ENCODE results near the gene CEMP1. TPM values are rescaled to one million over a fixed set of nuclear protein-coding genes. Genes with fewer than 3 reads are reported as not detected.
"Not testable (repeated sequence)": the region's sequence is repeated elsewhere in the genome, so short reads cannot be mapped to it uniquely, and the experiment has no call there.

CEMP1 gene, protein sequence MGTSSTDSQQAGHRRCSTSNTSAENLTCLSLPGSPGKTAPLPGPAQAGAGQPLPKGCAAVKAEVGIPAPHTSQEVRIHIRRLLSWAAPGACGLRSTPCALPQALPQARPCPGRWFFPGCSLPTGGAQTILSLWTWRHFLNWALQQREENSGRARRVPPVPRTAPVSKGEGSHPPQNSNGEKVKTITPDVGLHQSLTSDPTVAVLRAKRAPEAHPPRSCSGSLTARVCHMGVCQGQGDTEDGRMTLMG
- under 1 TPM; 0.45 to 0.97 (median 0.66) TPM for polyA plus RNA-seq

DNA sequence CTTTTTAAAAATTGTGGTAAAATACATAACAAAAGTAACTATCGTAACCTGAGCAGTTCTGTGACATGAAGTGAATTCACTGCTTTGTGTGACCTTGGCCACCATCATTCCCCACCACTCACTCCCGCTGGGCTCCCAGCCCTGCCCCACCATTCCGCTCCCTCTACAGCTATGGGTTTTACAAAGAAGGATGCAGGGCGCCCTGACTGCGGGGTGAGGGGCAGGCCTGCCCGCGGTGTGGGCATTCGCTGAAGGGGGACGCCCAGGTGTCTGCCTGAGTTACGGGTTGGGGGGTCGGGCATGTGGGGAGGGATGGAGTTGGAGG lies at the start of gene CEMP1:
CEMP1 (minus strand) TSS at position 38 of the 325 bp plus-strand sequence. CDS start 335 bp downstream, outside the sequence.
- peak within 1 kb of the TSS; percentile 93 for H3K27ac ChIP-seq (ENCODE audit: low read depth, low read length)
- 12 to 14% (median 12%) methylated on average over 11 of the region's 11 CpGs for WGBS, 3 donors

DNA sequence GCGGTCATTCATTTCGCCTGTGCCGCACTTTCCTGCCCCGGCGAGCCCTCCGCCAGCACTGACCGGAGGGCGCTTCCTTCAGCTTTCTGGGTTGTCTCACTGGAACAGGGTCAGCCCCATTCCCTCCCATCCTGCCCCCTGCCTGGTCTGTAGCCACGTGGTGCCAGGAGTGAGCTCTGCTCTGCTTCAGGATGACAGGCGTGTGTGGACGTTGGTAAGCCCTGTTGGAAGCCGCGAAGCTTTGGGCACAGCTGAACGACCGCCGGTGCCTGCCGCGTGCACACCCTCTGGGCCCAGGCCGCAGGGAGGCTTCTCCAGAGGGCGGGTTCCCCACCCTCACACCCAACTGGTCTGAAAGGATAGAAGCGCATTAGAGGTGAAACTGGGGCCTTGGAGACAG lies 49.6 kb upstream of the CEMP1 start:
- no CpG with 5 or more reads among the region's 21 CpGs for WGBS, 3 donors

DNA sequence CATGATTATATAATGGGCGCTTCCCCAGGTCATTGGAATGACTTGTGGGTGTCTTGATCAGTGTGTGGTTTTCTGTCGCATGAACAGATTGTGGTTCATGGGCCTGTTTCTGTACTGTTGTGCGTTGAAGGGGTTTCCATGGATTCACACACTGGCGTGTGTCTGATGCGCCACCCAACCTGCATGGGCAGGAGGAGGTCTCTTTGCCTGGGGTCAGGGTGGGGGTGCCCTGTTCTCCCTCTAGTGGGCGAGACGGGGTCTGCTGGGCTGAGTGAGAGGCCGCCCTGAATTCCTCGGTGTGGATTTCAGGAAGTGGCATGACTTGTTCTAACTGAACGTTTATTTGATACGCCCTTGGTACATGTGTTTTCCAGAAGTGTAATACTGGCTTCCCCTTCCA lies 48.9 kb upstream of the CEMP1 start:
- WGBS, 3 donors: 43 to 91% (median 43%) methylated on average over 3 to 6 of the region's 11 CpGs
- not testable (repeated sequence) for H3K27ac ChIP-seq (ENCODE audit: low read depth, low read length)

More for the DNA sequence above, 49.6 kb upstream of the CEMP1 start:
- H3K27ac ChIP-seq (ENCODE audit: low read depth, low read length): not testable (repeated sequence)

DNA sequence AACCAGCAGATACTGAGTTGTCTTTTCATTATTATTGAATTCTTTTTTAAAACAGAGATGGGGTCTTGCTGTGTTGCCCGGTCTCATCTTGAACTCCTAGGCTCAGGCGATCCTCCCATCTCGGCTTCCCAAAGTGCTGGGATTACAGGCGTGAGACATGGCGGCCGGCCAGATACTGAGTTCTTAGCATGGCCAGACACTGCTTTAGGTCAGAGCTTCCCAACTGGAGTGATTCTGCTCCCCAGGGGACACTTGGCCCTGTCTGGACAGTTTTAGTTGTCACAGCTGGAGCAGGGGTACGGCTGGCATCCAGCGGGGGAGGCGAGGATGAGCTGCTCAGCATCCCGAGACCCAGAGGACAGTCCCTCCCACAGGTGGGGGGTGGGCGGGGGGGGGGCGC lies 47.7 kb upstream of the CEMP1 start:
- 76 to 78% methylated on average over 3 of the region's 12 CpGs; no CpG with 5 or more reads in 1 of the 3 donors for WGBS, 3 donors
- H3K27ac ChIP-seq (ENCODE audit: low read depth, low read length): not testable (repeated sequence)

DNA sequence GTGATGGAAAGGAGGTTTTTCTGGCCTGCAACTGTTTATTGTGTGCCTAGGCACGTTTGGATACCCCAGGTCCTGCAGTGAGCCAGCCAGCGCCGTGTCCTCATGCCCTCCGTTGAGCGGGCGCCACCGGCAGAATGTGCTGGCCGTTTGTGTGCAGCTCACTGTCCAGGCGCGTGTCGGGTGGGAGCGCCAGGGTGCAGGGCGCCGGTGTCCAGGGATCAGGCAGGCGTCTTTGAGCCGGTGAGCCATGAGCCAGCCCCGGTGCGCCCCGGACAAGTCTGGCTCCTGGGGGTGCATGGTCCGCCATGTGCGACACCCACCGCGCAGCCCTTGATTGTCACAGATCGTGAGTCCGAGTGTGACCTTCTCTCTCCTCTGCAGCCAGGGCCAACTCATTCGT lies 45.8 kb upstream of the CEMP1 start:
- WGBS, 3 donors: 94 to 100% (median 97%) methylated on average over 6 to 16 of the region's 26 CpGs
- H3K27ac ChIP-seq (ENCODE audit: low read depth, low read length): not testable (repeated sequence)

DNA sequence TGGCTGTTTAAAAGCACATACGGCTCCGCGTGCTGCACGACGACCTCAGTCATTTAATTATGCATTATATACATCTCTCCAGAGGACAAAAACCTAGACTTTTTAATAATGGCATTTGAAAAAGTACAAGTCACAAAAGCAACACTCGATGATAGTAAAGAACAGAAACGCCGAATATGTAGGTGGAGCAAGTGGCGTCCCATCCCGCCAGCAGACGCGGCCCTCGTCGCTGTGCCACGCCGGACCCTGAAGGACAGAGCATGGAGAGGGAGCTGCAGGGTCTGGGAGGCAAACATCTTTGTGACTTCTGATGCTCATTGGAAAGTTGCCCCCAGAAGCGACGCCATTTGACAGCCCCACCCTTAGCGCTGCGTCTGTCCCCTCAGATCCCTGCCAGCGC lies 44.6 kb upstream of the CEMP1 start:
- WGBS, 3 donors: 96 to 100% methylated on average over 6 to 11 of the region's 21 CpGs; no CpG with 5 or more reads in 1 of the 3 donors
- H3K27ac ChIP-seq (ENCODE audit: low read depth, low read length): not testable (repeated sequence)

DNA sequence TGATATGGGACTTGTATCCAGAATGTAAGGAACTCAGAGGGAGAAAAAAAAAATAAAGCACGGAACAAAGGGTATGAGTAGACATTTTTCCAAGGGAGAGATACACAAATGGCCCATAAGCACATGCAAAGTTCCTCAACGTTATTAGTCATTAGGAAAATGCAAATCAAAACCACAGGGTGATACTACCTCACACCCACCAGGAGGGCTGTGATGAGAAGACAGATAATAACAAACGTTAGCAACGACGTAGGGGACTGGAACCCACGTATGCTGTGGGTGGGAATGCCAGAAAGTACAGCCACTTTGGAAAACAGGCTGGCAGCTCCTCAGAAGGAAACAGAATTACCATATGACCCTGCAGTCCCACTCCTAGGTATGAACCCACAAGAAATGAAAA lies 41.5 kb upstream of the CEMP1 start:
- WGBS, 3 donors: no CpG with 5 or more reads among the region's 6 CpGs
- not testable (repeated sequence) for H3K27ac ChIP-seq (ENCODE audit: low read depth, low read length)

DNA sequence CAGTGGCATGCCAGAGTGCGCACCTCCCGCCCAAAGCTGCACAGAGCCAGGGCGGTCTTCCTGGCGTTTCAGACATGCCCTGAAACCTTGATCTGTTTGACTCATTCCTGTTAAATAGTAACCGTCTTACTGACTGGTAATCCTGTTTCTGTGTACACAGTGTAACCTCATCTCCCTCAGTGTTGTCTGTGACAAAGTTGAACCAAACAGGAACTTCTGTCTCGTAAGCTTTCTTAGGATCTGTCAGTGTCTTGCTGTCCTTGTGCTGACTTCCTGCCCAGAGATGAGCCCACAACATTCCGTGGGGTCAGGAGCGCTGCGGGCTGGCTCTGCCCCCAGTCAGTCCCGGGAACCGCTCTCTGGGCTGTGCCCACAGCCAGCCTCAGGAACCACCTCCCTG lies 37.4 kb upstream of the CEMP1 start:
- no CpG with 5 or more reads among the region's 11 CpGs for WGBS, 3 donors
- not testable (repeated sequence) for H3K27ac ChIP-seq (ENCODE audit: low read depth, low read length)

DNA sequence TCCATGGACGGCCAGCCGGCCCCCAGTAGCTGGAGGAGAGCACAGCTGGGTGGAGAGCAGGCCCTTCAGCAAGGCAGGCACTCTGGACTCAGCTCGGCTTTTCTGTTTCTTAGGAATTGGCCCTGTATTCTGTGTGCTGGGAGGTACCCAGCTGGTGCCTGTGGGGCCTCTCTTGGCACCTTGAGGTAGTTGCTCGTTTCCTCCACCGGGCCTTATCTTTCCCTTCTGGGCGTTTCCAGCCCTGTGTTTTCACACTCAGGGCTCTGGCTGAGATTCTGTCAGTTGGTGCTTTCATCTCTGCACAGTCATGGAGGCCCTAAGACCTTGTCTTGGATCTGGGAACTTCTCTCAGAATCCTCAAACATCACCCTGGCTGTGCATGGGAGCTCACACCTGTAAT lies 36.3 kb upstream of the CEMP1 start:
- not testable (repeated sequence) for H3K27ac ChIP-seq (ENCODE audit: low read depth, low read length)
- WGBS, 3 donors: no CpG with 5 or more reads among the region's 6 CpGs

DNA sequence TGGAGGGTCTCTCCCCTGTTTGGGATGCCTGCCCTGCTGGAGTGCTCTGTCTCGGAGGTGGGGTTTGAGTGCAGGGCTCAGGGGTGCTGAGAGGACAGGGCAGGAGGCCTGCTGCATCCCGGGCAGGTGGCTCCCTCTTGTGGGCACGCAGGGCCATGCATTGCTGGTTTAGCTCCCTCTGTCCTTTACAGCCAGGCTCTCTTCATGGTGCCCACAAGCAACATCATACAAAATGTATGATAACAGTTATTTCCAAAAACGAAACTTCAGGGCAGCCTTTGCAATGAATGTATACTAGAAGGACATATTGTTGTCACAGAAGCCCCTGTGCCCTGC lies 29.6 kb upstream of the CEMP1 start:
- not testable (repeated sequence) for H3K27ac ChIP-seq (ENCODE audit: low read depth, low read length)
- 12 to 20% (median 13%) methylated on average over 1 to 2 of the region's 4 CpGs for WGBS, 3 donors

DNA sequence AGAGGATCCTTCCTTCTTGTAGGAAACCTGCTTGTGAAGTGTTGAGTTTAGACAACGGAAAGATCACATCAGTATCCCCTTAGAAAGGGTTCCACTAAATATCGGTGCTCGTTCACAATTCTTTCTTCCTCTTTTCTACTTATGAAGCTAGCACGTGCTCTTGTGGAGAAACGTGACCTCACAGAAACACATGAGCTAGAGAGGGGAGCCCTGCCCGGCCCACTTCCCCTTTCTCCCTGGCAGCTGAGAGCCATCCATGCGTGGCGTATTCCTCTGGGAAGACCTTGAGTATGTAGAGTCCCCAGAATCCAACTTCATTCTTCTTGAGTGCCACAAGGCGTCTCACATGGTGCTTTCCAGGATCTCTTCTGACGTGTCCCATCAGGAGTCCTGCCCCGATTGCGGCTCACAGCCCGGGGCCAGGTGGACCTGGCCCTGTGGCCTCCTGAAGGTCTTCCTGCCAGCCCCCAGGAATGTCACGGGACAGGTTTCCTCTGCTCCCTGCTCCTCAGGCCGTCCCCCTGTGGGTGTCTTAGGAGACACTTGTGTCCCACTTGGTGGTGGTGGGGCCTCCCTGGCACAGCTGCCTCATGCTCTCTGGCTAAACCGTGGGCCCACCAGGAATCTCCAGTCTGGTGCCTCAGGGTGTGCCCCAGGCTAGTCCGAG lies 29.1 kb upstream of the CEMP1 start:
- WGBS, 3 donors: 45 to 83% (median 53%) methylated on average over 5 to 9 of the region's 17 CpGs
- H3K27ac ChIP-seq (ENCODE audit: low read depth, low read length): not testable (repeated sequence)

DNA sequence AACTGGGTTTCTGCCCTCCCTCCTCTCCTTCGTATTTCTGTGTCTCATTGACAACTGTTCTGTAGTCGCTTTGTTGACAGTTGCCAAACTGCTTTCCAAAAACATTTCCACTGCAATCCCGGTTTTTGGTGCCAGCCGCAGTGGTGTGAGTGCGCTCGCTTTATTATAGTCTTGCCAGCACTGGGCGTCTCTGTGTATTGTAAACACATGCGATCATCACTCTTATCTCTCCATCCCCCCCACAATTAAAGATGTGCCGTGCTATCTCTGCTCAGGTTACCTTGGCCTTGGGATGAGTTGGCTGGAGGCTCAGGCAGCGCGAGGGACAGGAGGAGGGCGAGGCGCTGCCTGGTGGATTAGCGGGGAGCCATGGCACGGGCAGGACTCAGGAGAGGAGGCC lies 25.9 kb upstream of the CEMP1 start:
- WGBS, 3 donors: 88 to 100% methylated on average over 3 to 6 of the region's 15 CpGs; no CpG with 5 or more reads in 1 of the 3 donors
- not testable (repeated sequence) for H3K27ac ChIP-seq (ENCODE audit: low read depth, low read length)

DNA sequence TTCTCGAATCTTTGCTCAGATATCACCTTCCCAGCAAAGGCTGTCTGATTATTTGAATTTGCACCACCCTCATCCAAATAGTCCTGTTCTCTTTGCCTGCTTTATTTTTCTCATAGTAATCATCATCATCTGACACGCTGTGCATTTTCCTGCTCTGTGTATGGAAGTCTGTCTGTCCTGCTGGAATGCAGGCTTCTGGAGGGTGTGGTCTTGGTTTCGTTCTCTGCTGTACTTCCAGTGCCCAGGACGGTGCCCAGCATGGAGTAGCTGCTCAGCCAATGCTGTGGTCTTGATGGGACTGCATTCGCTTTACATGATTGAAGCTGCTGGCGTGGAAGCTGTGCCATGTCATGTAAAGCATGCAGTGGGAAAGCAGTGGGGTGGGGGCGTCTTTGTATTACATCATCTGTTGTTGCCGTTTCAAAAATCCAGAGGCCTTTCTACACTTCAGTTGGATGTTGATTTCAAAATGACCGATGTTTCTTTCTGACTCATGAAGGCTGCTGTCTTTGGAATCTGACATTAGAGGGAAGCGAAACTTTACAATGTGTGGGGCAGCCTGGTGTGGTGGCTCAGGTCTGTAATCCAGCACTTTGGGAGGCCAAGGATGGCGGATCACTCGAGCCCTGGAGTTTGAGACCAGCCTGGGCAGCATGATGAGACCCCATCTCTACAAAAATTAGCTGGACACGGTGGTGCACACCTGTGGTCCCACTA lies 23.7 kb upstream of the CEMP1 start:
- WGBS, 3 donors: no CpG with 5 or more reads among the region's 13 CpGs

DNA sequence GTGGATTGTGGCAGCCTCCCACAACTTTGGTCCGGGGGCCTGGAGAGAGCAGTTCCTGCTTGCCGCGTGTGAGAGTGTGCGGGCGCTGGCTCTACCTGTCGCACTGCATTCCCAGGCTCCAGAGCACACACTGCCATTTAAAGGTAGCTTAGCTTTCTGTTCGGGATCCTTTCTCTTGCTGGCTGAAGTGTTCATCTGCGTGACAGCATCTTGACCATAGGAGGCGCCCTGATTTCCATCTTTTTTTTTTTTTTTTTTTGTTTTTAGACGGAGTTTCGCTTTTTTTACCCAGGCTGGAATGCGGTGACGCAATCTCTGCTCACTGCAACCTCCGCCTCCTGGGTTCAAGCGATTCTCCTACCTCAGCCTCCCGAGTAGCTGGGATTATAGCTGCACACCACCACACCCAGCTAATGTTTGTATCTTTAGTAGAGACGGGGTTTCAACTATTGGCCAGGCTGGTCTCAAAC lies 20.2 kb upstream of the CEMP1 start:
- not testable (repeated sequence) for H3K27ac ChIP-seq (ENCODE audit: low read depth, low read length)
- WGBS, 3 donors: 49 to 61% (median 55%) methylated on average over 11 to 12 of the region's 17 CpGs

More for the DNA sequence above, 23.7 kb upstream of the CEMP1 start:
- not testable (repeated sequence) for H3K27ac ChIP-seq (ENCODE audit: low read depth, low read length)

DNA sequence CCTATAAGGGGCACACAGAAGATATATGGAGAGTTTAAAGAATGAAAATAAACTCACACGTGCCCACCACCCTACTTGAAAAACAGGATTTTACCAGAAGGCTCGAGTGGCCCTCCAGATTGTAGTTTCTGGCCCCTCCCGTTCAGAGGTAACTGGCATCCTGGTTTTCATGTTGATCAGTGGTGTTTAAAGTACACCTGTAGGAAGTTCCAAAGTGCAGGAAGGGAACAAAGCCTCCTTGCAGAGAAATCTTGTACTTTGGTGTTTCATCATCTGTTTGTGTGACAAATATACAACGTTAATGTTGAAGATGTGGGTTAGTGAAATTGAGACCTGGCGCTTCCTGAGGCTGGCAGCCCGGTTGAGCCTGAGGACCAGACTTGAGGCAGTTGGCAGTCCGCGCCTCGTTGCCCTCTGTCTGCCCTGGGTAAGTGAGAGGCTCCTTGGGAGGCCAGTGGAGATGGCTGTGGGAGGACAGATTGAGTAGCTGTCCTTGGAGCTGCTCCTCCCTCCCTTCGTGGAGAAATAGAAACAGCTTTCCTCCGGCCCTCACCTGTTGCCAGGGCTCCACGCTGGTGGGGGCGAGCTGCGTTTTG lies 19.2 kb upstream of the CEMP1 start:
- WGBS, 3 donors: no CpG with 5 or more reads among the region's 14 CpGs
- H3K27ac ChIP-seq (ENCODE audit: low read depth, low read length): not testable (repeated sequence)

DNA sequence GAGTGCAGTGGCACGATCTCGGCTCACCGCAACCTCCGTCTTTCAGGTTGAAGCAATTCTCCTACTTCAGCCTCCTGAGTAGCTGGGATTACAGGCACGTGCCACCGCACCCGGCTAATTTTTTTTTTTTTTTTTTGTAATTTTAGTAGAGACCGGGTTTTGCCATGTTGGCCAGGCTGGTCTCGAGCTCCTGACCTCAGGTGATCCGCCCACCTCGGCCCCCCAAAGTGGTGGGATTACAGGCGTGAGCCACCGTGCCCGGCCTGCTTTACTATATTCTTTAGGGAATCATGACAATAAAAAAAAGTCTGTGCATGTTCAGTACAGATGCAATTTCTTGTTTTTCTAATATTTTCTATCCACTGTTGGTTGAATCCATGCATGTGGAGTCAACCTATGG lies 12.6 kb upstream of the CEMP1 start:
- not testable (repeated sequence) for H3K27ac ChIP-seq (ENCODE audit: low read depth, low read length)
- 82 to 90% (median 90%) methylated on average over 14 of the region's 14 CpGs for WGBS, 3 donors

DNA sequence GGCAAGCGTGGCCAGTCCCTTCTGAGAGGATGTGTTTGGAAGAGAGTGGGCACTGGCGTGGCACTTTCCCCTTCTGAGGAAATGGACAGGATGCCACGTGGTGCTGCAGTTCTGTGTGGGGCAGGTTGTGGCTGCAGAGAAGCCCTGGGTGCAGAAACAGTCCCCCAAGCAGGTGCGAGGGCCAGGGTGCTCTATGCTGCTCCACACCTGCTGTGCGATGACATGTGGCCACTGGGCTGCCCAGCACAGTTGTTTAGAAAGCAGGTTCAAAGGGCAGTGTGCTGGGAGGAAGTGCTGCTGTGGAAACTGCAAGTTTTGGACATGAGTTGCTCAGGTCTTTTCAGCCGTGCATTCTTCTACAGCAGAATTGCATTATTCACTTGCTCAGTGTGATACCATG lies 10.2 kb upstream of the CEMP1 start:
- WGBS, 3 donors: 41 to 63% (median 54%) methylated on average over 6 of the region's 6 CpGs
- H3K27ac ChIP-seq (ENCODE audit: low read depth, low read length): not testable (repeated sequence)

DNA sequence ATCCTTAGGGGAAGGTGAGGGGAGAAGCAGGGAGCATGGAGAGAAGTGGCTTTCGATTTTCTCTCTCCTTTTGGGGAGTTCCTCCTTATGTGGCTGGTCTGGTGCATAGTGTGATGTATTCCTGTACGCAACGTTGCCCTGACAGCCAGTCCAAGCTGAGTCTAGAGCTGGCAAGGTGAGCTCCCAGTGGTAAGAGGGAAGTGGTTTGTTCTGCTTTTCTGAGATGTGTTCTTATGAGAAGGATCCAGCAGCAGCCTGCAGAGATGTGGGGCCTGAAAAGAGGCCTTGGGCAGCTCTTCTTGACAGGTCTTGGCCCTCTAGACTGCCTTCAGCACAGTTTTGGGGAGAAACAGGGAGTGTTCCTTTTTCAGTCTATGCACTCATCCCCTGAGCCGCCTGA lies 9.7 kb upstream of the CEMP1 start:
- WGBS, 3 donors: 46 to 63% (median 49%) methylated on average over 1 to 4 of the region's 4 CpGs
- H3K27ac ChIP-seq (ENCODE audit: low read depth, low read length): not testable (repeated sequence)

DNA sequence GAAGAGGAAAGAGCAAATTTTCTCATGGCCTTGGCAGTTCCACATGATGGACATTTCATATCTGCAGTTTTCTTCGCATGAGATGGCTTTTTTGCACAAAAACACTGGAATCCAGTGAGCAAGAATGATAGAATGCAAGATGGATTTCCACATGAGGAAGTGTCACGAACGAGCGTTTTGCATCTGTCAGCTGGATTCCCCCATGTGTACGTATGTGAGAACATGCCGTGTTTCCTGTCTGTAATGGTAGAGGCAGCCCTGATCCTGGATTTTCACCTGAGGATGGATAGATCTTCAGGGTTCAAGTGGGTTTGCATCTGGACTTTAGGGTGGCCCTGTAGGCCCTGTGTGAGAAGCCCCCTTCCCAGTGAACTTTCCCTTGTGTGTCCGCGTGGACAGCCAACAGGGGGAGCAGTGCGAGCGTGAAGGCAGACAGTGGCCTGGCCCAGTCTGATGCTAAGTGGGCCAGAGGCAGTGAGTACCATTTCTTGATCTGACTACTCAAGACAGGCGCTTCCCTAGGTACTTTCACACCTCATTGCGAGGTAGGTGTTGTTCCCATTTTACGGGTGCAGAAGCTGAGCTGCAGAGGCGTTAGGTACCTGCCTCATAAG lies 8.7 kb upstream of the CEMP1 start:
- not testable (repeated sequence) for H3K27ac ChIP-seq (ENCODE audit: low read depth, low read length)

More for the DNA sequence above, 8.7 kb upstream of the CEMP1 start:
- WGBS, 3 donors: 38 to 54% (median 49%) methylated on average over 14 of the region's 14 CpGs
